IPS-11a (cell line): ENCODE data around the gene ZNF883.

Experiments used
- H3K4me3 ChIP-seq: one replicate; pipeline ENCODE4 v1.5.1; 2013; ENCODE audit warnings: low read depth, low read length, control low read depth

ZNF883 gene

GRCh38 chr9:112921549-112921948 lies 90.4 kb downstream of the ZNF883 start:
- H3K4me3 ChIP-seq = no peak overlapping the region

- H3K4me3 ChIP-seq = no peak overlapping the region
These were observed 94.0 kb downstream of the ZNF883 start for GRCh38 chr9:112917987-112918362.

GRCh38 chr9:112917047-112917986 lies 94.7 kb downstream of the ZNF883 start:
- no peak overlapping the region for H3K4me3 ChIP-seq

- no peak overlapping the region for H3K4me3 ChIP-seq
These were observed 97.5 kb downstream of the ZNF883 start for GRCh38 chr9:112914524-112914923.

- H3K4me3 ChIP-seq = no peak overlapping the region
These were observed 98.7 kb downstream of the ZNF883 start for GRCh38 chr9:112913326-112913725.

- H3K4me3 ChIP-seq = no peak overlapping the region
These were observed 99.4 kb downstream of the ZNF883 start for GRCh38 chr9:112912636-112913035.

GRCh38 chr9:112911736-112912135 lies 100.3 kb downstream of the ZNF883 start:
- no peak overlapping the region for H3K4me3 ChIP-seq
